IMR-90 (cell line): ENCODE measurements around the gene DLL1.

Experiments
- BHLHE40 ChIP-seq: fragments of 150-350 bp; IDR thresholded peaks from 2 replicates; pipeline ENCODE4 v1.6.1; 2016; ENCODE audit warnings: mild to moderate bottlenecking, low read depth, low read length
- CEBPB ChIP-seq: IDR thresholded peaks from 2 replicates; pipeline ENCODE4 v1.6.1; 2012; ENCODE audit warnings: low read depth, low read length, improper control_type of control experiment
- CHD1 ChIP-seq: IDR thresholded peaks from 2 replicates; pipeline ENCODE4 v1.6.1; 2012; ENCODE audit warnings: low read depth, low read length, improper control_type of control experiment
- CTCF ChIP-seq: conservative IDR thresholded peaks from 2 replicates; pipeline ENCODE4 v1.5.1; 2012; ENCODE audit warnings: mild to moderate bottlenecking, low read depth, low read length, improper control_type of control experiment
- ELK1 ChIP-seq: fragments of 150-350 bp; IDR thresholded peaks from 2 replicates; pipeline ENCODE4 v1.6.1; 2016; ENCODE audit warnings: low read depth, mild to moderate bottlenecking, low read length, moderate library complexity, borderline replicate concordance
- MAFK ChIP-seq: IDR thresholded peaks from 2 replicates; pipeline ENCODE4 v1.6.1; 2012; ENCODE audit warnings: low read depth, low read length, improper control_type of control experiment
- MAZ ChIP-seq: IDR thresholded peaks from 2 replicates; pipeline ENCODE4 v1.6.1; 2012; ENCODE audit warnings: low read depth, mild to moderate bottlenecking, low read length, improper control_type of control experiment, moderate library complexity, borderline replicate concordance
- MXI1 ChIP-seq: IDR thresholded peaks from 2 replicates; pipeline ENCODE4 v1.6.1; 2012; ENCODE audit warnings: low read depth, mild to moderate bottlenecking, low read length, moderate library complexity, borderline replicate concordance
- POLR2A ChIP-seq: IDR thresholded peaks from 2 replicates; pipeline ENCODE4 v1.6.1; 2012; ENCODE audit warnings: mild to moderate bottlenecking, low read depth, low read length
- RAD21 ChIP-seq: IDR thresholded peaks from 2 replicates; pipeline ENCODE4 v1.6.1; 2012; ENCODE audit warnings: low read length, improper control_type of control experiment
- RCOR1 ChIP-seq: IDR thresholded peaks from 2 replicates; pipeline ENCODE4 v1.6.1; 2012; ENCODE audit warnings: mild to moderate bottlenecking, low read length, improper control_type of control experiment; ENCODE audit not compliant: insufficient replicate concordance
- RFX5 ChIP-seq: IDR thresholded peaks from 2 replicates; pipeline ENCODE4 v1.8.0; 2012; ENCODE audit warnings: low read depth, mild to moderate bottlenecking, low read length, moderate library complexity
- USF2 ChIP-seq: fragments of 150-350 bp; IDR thresholded peaks from 2 replicates; pipeline ENCODE4 v1.6.1; 2017; ENCODE audit warnings: mild to moderate bottlenecking, antibody characterized with exemption, low read length, low read depth

- no peak for TF ChIP-seq RFX5
- no peak for TF ChIP-seq CTCF
- TF ChIP-seq POLR2A: no peak
- TF ChIP-seq CHD1: no peak
- TF ChIP-seq ELK1: no peak
- no peak for TF ChIP-seq MXI1
- TF ChIP-seq RAD21: no peak
- no peak for TF ChIP-seq USF2
- no peak for TF ChIP-seq BHLHE40
- no peak for TF ChIP-seq CEBPB
- TF ChIP-seq MAZ: no peak
- TF ChIP-seq RCOR1: no peak
- TF ChIP-seq MAFK: no peak
These were observed 25.2 kb upstream of the DLL1 start for GRCh38 chr6:170316071-170316470.
